GM12874 (cell line): Measurements from ENCODE around the gene TBC1D22A.

Experiments used
- CTCF ChIP-seq: IDR thresholded peaks from 2 replicates; pipeline ENCODE4 v1.5.1; 2011; ENCODE audit warnings: low read depth, mild to moderate bottlenecking, control low read depth, low read length, moderate library complexity; ENCODE audit not compliant: insufficient read depth

Gene TBC1D22A

GRCh38 chr22:47149976-47150375 is 387.5 kb downstream of the TBC1D22A start:
- TF ChIP-seq CTCF, result no peak

GRCh38 chr22:47150426-47150825 is 388.0 kb downstream of the TBC1D22A start:
- TF ChIP-seq CTCF, result no peak

GRCh38 chr22:47151064-47151463 is 388.6 kb downstream of the TBC1D22A start:
- no peak for TF ChIP-seq CTCF

GRCh38 chr22:47151490-47151889 is 389.0 kb downstream of the TBC1D22A start:
- no peak for TF ChIP-seq CTCF

GRCh38 chr22:47152236-47152635 is 389.8 kb downstream of the TBC1D22A start:
- no peak for TF ChIP-seq CTCF

GRCh38 chr22:47152938-47153337 is 390.5 kb downstream of the TBC1D22A start:
- no peak for TF ChIP-seq CTCF

- TF ChIP-seq CTCF, result no peak
Observed at GRCh38 chr22:47153854-47154525, 391.5 kb downstream of the TBC1D22A start.
